DND-41 (cell line): ENCODE data around the gene CDT1.

Experiments
- ATAC-seq: fragments of 200-7000 bp; cut with Tn5 transposase; 3 replicates; pipeline ENCODE4 v1.9.1; 2021; ENCODE audit warnings: low read depth; ENCODE audit not compliant: insufficient read depth
- DNase-seq: peaks from one replicate; pipeline ENCODE4 v3.0.0-alpha.2; 2020
- H2AFZ ChIP-seq: 2 replicates; pipeline ENCODE4 v1.6.0; 2012; ENCODE audit warnings: low read depth, low read length
- H3K27ac ChIP-seq: 2 replicates; pipeline ENCODE4 v1.5.1; 2012; ENCODE audit warnings: low read length, inconsistent platforms
- H3K27me3 ChIP-seq: fragments of 200-600 bp; sonication (generic); 2 replicates; pipeline ENCODE4 v1.6.0; 2012; ENCODE audit warnings: low read length, mild to moderate bottlenecking, inconsistent platforms; ENCODE audit not compliant: insufficient read depth, poor library complexity
- H3K36me3 ChIP-seq: 2 replicates; pipeline ENCODE4 v1.5.1; 2012; ENCODE audit warnings: low read length, inconsistent platforms; ENCODE audit not compliant: insufficient read depth
- H3K4me1 ChIP-seq: 2 replicates; pipeline ENCODE4 v1.5.1; 2012; ENCODE audit warnings: mild to moderate bottlenecking, low read length; ENCODE audit not compliant: insufficient read depth
- H3K4me2 ChIP-seq: 2 replicates; pipeline ENCODE4 v1.6.0; 2012; ENCODE audit warnings: mild to moderate bottlenecking, moderate library complexity, low read length, inconsistent platforms; ENCODE audit not compliant: insufficient read depth
- H3K4me3 ChIP-seq, 2 experiments: fragments of 200-600 bp in 1 of 2; shearing (Covaris generic) in 1 of 2; 2 replicates each; pipeline ENCODE4 v1.5.1; 2012 to 2016; ENCODE audit warnings: inconsistent platforms in 2 of 2, low read length in 2 of 2, mild to moderate bottlenecking in 2 of 2, low read depth in 1 of 2, moderate library complexity in 1 of 2
- H3K79me2 ChIP-seq: 2 replicates; pipeline ENCODE4 v1.6.0; 2012; ENCODE audit warnings: low read length, inconsistent platforms; ENCODE audit not compliant: insufficient read depth
- H3K9ac ChIP-seq: 2 replicates; pipeline ENCODE4 v1.6.0; 2012; ENCODE audit warnings: low read depth, mild to moderate bottlenecking, inconsistent platforms, low read length, moderate library complexity
- H3K9me3 ChIP-seq: 2 replicates; pipeline ENCODE4 v1.5.1; 2012; ENCODE audit warnings: low read length, moderate library complexity, mild to moderate bottlenecking, inconsistent platforms; ENCODE audit not compliant: insufficient read depth, severe bottlenecking
- H4K20me1 ChIP-seq: 2 replicates; pipeline ENCODE4 v1.6.0; 2012; ENCODE audit warnings: low read length; ENCODE audit not compliant: insufficient read depth
- CTCF ChIP-seq: IDR thresholded peaks from 2 replicates; pipeline ENCODE4 v1.5.1; 2012; ENCODE audit warnings: borderline replicate concordance, low read length, moderate library complexity, mild to moderate bottlenecking; ENCODE audit not compliant: poor library complexity, severe bottlenecking; ENCODE audit errors: extremely low read depth
- EZH2 ChIP-seq: IDR thresholded peaks from 3 replicates; pipeline ENCODE4 v1.6.1; 2012; ENCODE audit warnings: borderline replicate concordance, low read depth, mild to moderate bottlenecking, moderate library complexity, low read length, inconsistent platforms; ENCODE audit not compliant: severe bottlenecking

CDT1 gene

DNA sequence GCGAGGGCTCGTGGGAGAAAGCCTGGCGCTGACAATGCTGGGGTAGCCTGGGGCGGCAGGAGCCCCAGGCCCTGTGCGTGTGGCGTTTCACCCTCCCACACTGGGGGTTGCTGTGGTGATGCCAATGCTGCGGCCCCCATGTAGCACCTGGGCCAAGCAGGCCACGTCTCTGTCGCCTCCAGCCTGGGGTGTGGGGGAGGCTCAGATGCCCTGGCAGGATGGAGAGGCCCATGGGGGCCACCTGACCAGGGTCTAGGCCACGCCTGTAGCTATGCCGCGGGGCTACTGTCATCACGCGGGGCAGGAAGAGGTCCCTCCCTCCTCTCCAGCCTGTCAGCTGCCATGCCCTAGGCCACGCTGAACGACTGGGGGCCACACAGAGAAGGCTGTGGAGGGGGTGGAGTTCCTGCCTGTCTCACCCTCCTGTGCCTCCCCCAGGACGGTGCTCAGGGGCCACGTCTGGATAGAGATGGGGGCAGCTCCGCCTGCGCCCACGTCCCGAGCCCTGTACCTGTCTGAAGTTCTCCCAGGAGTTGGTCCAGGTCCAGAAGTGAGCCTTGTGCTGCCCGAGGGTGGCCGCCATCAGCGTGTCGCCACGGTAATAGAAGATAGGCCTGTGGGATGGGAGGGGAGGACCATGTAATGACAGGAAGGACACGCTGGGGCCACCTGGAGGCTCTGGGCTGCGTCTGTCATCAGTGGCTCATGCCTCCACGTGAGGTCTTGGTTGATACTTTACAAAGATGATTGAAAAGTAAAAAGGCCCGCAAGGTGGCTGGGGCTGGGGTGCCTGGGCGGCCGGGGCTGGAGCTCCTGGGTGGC is 20.9 kb downstream of the CDT1 start:
- no peaks in the 10 kb centered on the region for H3K27me3 ChIP-seq
- no peaks in the 10 kb centered on the region for H3K4me1 ChIP-seq
- no peak overlapping the region for H3K4me3 ChIP-seq
- no peak overlapping the region for H3K9ac ChIP-seq
- no peak overlapping the region for H2AFZ ChIP-seq
- no peak overlapping the region for H3K4me2 ChIP-seq
- H3K36me3 ChIP-seq: peaks cover 10% of the 10 kb centered on the region
- ATAC-seq (peak; percentile 22; the same call in 1 of the 3 replicates), DNase-seq (no peak)
- no peaks in the 10 kb centered on the region; the same call in 1 of the 2 replicates for H4K20me1 ChIP-seq
- no peak for TF ChIP-seq CTCF
- no peak for TF ChIP-seq EZH2
- H3K79me2 ChIP-seq: no peaks in the 10 kb centered on the region
- H3K9me3 ChIP-seq: no peaks in the 10 kb centered on the region
- H3K27ac ChIP-seq: no peak overlapping the region

DNA sequence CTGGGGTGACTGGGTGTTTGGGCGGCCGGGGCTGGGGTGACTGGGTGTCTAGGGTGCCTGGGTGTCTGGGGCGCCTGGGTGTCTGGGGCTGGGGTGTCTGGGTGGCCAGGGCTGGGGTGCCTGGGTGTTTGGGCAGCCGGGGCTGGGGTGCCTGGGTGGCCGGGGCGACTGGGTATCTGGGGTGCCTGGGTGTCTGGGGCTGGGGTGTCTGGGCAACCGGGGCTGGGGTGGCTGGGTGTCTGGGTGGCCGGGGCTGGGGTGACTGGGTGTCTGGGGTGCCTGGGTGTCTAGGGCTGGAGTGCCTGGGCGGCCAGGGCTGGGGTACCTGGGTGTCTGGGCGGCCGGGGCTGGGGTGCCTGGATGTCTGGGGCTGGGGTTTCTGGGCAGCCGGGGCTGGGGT is 21.6 kb downstream of the CDT1 start:
- Histone ChIP-seq H3K4me3 (no peak overlapping the region), H3K27me3 (no peaks in the 10 kb centered on the region), H3K79me2 (no peaks in the 10 kb centered on the region), H3K4me1 (no peaks in the 10 kb centered on the region), H3K27ac (no peak overlapping the region), H3K9me3 (no peaks in the 10 kb centered on the region), H4K20me1 (no peaks in the 10 kb centered on the region; the same call in 1 of the 2 replicates), H3K36me3 (peaks cover 10% of the 10 kb centered on the region), H3K9ac (no peak overlapping the region), H3K4me2 (no peak overlapping the region), H2AFZ (no peak overlapping the region)
- ATAC-seq (no peak), DNase-seq (no peak)
- TF ChIP-seq EZH2 (no peak), CTCF (no peak)

GRCh38 chr16:88826070-88826840 is 22.7 kb downstream of the CDT1 start:
- H3K9ac ChIP-seq: no peak overlapping the region
- ATAC-seq (no peak), DNase-seq (no peak)
- no peaks in the 10 kb centered on the region for H3K4me1 ChIP-seq
- no peaks in the 10 kb centered on the region; the same call in 1 of the 2 replicates for H4K20me1 ChIP-seq
- H2AFZ ChIP-seq: no peak overlapping the region
- no peak for TF ChIP-seq EZH2
- TF ChIP-seq CTCF: no peak
- no peak overlapping the region for H3K27ac ChIP-seq
- H3K79me2 ChIP-seq: no peaks in the 10 kb centered on the region
- no peaks in the 10 kb centered on the region for H3K9me3 ChIP-seq
- H3K27me3 ChIP-seq: no peaks in the 10 kb centered on the region
- no peak overlapping the region for H3K4me3 ChIP-seq
- H3K4me2 ChIP-seq: no peak overlapping the region
- peaks cover 10% of the 10 kb centered on the region for H3K36me3 ChIP-seq
